HG03103 (cell line): Measurements from ENCODE around the gene C9orf78.
"Not testable (repeated sequence)": the region's sequence is repeated elsewhere in the genome, so short reads cannot be mapped to it uniquely, and the experiment has no call there.

Experiments
- ATAC-seq: cut with Tn5 transposase; IDR thresholded peaks from one replicate; pipeline ENCODE4 v1.9.1; 2021; ENCODE audit warnings: low read depth; ENCODE audit not compliant: unreplicated experiment

C9orf78 gene

GRCh38 chr9:129814432-129815223 is 20.4 kb downstream of the C9orf78 start:
- ATAC-seq, result no peak

DNA sequence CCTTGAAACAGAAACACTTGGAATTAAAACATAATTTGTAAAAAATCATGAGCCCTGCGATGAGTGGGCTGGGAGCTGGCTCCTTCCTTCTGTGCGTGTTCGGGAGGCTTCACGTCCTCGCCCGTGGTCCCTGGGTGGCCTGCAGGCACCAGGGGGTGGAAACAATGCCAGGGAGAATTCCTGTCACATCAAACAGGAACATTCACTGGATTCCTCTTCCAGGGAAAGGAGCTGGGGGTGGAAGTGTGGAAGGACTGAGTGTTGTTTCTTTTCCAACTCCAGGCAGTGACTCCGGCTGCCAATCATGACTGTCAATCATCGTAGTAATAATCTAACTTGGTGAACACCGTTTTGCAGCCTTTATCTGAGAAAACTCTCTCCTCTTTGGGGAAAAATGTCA is 21.4 kb downstream of the C9orf78 start:
- ATAC-seq, result no peak

DNA sequence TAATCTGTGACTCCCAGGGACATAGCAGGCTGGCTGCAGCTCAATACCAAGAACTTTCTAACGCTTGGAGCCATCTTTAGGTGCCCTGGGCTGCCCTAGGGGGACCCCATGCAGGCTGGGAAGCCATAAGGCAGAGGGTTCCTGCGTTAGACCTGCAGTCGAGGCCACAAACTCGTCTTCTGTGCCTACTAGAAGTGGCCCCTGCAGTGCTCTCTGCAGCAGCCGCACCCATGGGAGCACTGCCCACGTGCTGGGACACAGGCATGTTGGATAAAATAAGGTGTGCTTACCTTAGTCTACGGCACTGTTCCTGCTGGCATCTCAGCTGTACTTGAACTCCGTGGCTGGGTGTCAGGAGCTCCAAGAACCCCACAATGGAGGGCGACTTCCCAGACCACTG is 22.7 kb downstream of the C9orf78 start:
- ATAC-seq, result no peak

- ATAC-seq, result no peak
These were observed 23.1 kb downstream of the C9orf78 start for GRCh38 chr9:129811967-129812363.

GRCh38 chr9:129810788-129811187 is 24.3 kb downstream of the C9orf78 start:
- no peak for ATAC-seq

DNA sequence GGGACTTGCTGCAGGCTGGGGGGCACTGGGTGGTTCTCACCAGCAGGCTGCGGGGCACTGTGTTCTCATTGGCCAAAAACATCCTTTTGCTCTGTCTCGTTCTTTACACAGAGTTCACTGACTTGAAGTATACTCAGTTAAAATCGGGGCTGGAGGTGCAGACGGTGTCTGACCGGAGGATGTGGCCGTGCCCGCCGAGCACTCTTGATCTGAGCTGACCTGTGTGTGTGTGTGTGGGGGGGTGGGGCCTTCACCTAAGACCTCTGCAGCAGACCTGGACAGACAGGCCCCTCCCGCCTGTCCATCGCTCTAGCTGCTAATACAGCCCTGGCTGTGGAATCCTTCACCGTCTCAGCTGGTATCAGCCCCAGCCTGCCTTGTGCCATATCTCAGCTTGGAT is 25.0 kb downstream of the C9orf78 start:
- no peak for ATAC-seq

- ATAC-seq, result no peak
These were observed 25.7 kb downstream of the C9orf78 start for GRCh38 chr9:129809346-129809745.

GRCh38 chr9:129806061-129806460 is 29.0 kb downstream of the C9orf78 start:
- ATAC-seq, result no peak

DNA sequence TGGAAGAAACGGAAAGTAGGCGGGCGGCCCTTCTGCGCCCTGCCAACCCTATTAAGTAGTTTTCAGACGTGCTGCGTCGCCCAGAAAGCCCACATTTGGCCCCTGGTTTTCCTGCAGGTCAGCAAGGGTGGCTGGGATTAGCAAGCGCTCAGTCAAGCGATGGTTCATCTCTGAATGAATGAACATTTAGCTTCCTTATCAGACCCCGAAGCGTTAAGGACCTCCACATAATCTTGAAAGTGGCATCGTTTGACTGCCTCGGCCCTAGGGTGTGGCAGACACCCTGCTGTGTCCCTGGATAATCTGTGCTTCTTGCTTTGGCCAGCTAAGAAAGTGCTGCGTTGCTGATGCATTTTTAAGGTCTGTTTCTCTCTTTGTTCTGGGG is 31.4 kb downstream of the C9orf78 start:
- ATAC-seq, result no peak

- ATAC-seq, result peak; percentile 90
These were observed 32.0 kb downstream of the C9orf78 start, which contains the start of gene TOR1B for GRCh38 chr9:129802833-129803675. Gene TOR1B, plus strand, starts transcription at chr9:129803184. Its CDS starts 29 bp downstream, at chr9:129803213.

DNA sequence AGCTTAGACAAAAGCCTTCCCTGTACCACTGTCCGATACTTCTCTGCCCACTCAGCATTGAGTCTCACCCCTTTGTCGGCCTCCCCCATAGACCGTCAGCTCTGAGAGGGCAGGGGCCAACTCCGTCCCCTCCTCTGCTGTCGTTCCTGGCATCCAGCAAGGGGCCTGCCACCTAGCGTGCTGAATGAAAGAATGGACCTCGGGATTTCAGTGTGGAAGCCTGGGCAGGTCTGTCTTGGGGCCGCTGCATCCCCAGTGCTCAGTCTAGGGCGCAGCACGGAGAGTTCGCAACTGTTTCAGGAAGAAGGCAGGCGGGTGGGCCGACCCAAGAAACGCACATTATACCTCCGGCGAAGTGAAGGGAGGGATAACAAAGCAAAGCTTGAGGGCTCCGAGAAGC is 33.6 kb downstream of the C9orf78 start:
- ATAC-seq, result no peak

DNA sequence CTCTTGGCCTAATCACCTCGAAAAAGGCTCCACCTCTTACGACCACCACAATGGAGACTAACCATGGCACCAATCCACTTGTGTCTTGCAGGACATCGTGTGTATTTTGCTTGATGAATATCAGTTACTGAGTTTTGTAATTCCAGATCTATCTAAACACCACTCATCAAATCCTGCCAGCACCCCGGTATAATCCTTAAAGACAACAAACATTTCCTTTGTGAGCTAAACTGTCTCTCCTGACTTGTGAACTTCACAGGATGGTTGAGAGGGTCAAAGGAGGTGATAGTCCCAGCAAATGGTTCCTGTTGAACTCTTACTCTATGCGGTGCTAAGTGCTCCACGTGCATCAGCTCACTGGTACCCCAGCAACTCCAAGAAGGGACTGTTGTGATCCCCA is 36.1 kb downstream of the C9orf78 start:
- ATAC-seq, result no peak

DNA sequence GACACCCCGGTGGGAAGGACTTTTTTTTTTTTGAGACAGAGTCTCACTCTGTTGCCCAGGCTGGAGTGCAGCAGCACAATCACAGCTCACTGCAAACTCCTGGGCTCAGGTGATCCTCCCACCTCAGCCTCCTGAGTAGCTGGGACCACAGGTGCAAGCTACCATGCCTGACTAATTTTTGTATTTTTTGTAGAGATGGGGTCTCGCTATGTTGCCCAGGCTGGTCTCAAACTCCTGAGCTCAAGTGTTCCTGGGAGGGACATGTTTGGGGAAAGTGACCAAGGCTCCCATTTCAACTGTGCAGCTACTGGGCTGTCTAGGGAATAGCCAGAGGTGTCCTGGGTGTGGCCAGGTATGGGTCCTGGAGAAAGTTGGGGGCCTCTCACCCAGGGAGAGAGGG is 39.0 kb downstream of the C9orf78 start:
- ATAC-seq, result not testable (repeated sequence)

DNA sequence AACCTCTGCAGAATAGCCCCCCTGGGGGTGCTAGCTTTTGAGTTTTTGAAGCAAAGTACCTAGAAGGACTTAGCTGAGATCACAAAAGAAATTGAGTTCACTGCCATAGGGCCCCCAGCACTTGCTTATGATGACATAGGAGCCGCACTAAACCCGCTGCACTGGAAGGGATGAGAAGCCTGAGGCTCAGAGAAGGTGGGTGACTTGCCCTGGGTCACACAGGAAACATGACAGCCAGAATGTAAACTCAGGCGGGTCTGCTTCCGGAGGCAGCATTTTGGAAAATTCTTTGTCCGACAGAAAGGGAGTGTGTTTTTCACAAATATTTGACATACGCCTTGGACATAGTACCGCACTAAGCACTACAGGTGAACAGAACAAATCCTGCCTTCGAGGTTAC is 40.5 kb downstream of the C9orf78 start:
- no peak for ATAC-seq

- ATAC-seq, result no peak
These were observed 48.6 kb downstream of the C9orf78 start for GRCh38 chr9:129786481-129786880.

DNA sequence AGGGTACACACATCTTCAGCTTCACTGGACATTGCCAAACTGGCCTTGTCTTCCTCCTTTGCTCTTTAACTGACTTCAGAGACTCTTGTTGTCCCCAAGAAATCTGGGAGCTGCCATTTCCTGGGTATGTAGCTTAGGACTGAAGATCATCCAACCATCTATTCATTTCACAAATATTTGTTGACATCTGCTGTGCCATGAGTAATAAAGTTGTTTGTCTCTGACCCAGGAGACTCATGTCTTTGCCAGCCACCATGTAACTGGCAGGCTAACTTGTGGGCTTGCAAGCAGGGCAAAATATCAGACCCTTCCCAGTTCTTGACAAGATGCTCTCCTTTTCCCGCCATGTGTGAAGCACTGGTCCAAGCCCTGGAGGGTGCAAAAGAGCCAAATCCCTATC is 49.2 kb downstream of the C9orf78 start:
- ATAC-seq, result no peak

DNA sequence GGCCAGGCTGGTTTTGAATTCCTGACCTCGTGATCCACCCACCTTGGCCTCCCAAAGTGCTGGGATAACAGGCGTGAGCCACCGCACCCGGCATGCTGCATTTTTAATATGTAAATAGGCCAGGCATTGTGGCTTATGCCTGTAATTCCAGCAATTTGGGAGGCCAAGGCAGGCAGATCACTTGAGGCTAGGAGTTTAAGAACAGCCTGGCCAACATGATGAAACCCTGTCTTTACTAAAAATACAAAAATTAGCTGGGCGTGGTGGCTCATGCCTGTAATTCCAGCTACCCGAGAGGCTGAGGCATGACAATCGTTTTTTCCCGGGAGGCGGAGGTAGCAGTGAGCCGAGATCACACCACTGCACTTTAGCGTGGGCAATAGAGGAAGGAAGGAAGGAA is 50.1 kb downstream of the C9orf78 start:
- not testable (repeated sequence) for ATAC-seq

- ATAC-seq, result no peak
These were observed 51.3 kb downstream of the C9orf78 start for GRCh38 chr9:129783516-129784361.

GRCh38 chr9:129781981-129782380 is 53.1 kb downstream of the C9orf78 start:
- no peak for ATAC-seq

DNA sequence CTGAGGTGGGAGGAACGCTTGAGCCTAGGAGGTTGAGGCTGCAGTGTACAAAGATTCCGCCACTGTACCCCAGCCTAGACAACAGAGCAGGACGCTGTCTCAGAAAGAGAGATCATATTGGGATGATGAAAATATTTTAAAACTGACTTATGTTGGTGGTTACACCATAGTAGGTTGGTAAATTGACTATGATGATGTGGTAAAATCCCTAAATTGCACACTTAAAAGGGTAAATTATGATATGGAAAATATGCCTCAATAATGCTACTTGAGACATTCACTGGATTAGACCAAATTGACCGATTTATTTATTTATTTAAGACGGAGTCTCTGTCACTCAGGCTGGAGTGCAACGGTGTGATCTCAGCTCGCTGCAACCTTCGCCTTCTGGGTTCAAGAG is 53.9 kb downstream of the C9orf78 start:
- no peak for ATAC-seq
